AG09309 (cell line): ENCODE measurements around the gene FOXP1.

Experiments
- DNase-seq: peaks from one replicate; pipeline ENCODE4 v3.0.0-alpha.2; 2010; ENCODE audit warnings: low read depth
- H3K4me3 ChIP-seq: 2 replicates; pipeline ENCODE4 v1.5.1; 2011; ENCODE audit warnings: mild to moderate bottlenecking, low read depth, low read length, moderate library complexity; ENCODE audit not compliant: control insufficient read depth
- CTCF ChIP-seq: IDR thresholded peaks from 2 replicates; pipeline ENCODE4 v1.5.1; 2011; ENCODE audit warnings: mild to moderate bottlenecking, low read depth, low read length, inconsistent platforms; ENCODE audit not compliant: insufficient read depth, control insufficient read depth; ENCODE audit errors: missing control alignments

Gene FOXP1

GRCh38 chr3:71370467-71370866 lies 213.1 kb downstream of the FOXP1 start:
- DNase-seq = no peak
- no peak overlapping the region for H3K4me3 ChIP-seq
- no peak for TF ChIP-seq CTCF

- no peak for TF ChIP-seq CTCF
- H3K4me3 ChIP-seq = no peak overlapping the region
- DNase-seq = peak; percentile 42
Measured at GRCh38 chr3:71369701-71370391, 213.7 kb downstream of the FOXP1 start.

GRCh38 chr3:71366988-71367604 lies 216.4 kb downstream of the FOXP1 start:
- TF ChIP-seq CTCF = no peak
- H3K4me3 ChIP-seq = no peak overlapping the region
- no peak for DNase-seq

- DNase-seq = no peak
- no peak overlapping the region for H3K4me3 ChIP-seq
- no peak for TF ChIP-seq CTCF
Measured at GRCh38 chr3:71361334-71361890, 222.1 kb downstream of the FOXP1 start.

GRCh38 chr3:71360764-71361163 lies 222.8 kb downstream of the FOXP1 start:
- DNase-seq = no peak
- H3K4me3 ChIP-seq = no peak overlapping the region
- no peak for TF ChIP-seq CTCF

GRCh38 chr3:71360180-71360579 lies 223.3 kb downstream of the FOXP1 start:
- DNase-seq = no peak
- H3K4me3 ChIP-seq = no peak overlapping the region
- TF ChIP-seq CTCF = no peak
